Type B pancreatic cell (in vitro differentiated cells): ENCODE measurements around the gene RBPJ. TPM values are rescaled to one million over a fixed set of nuclear protein-coding genes. Genes with fewer than 3 reads are reported as not detected.

ENCODE experiments used
- DNase-seq: peaks from one replicate; pipeline ENCODE4 v3.0.0; 2021; ENCODE audit warnings: mixed read lengths; ENCODE audit not compliant: unreplicated experiment; ENCODE audit errors: extremely low spot score
- H3K27ac Mint-ChIP-seq: 2 replicates; pipeline ENCODE4 v1.8.0; 2021; ENCODE audit warnings: mild to moderate bottlenecking, mixed read lengths
- H3K27me3 Mint-ChIP-seq: 2 replicates; pipeline ENCODE4 v1.8.0; 2021; ENCODE audit warnings: mixed read lengths
- H3K36me3 Mint-ChIP-seq: 2 replicates; pipeline ENCODE4 v1.8.0; 2021; ENCODE audit warnings: mixed read lengths
- H3K4me1 Mint-ChIP-seq: one replicate; pipeline ENCODE4 v1.8.0; 2021; ENCODE audit warnings: mixed read lengths; ENCODE audit not compliant: unreplicated experiment
- H3K4me3 Mint-ChIP-seq: 2 replicates; pipeline ENCODE4 v1.8.0; 2021; ENCODE audit warnings: mild to moderate bottlenecking, mixed read lengths
- H3K9me3 Mint-ChIP-seq: 2 replicates; pipeline ENCODE4 v1.8.0; 2021; ENCODE audit warnings: mixed read lengths
- CTCF ChIP-seq: fragments of 200-600 bp; sonication (generic); conservative IDR thresholded peaks from 2 replicates; pipeline ENCODE4 v1.5.0; 2021; ENCODE audit warnings: antibody characterized with exemption, mild to moderate bottlenecking
- total RNA-seq: library from RNA; stranded (reverse); gene quantifications from 2 replicates; pipeline ENCODE4 v1.2.1, GENCODE V29; 2021; ENCODE audit warnings: low replicate concordance

Gene RBPJ
- total RNA-seq, 1 donor from 2014 or later: 95.4 TPM

GRCh38 chr4:26317766-26318165 is 3.0 kb upstream of the RBPJ start:
- Mint-ChIP-seq H3K27me3 (peaks cover 8% of the 10 kb centered on the region), H3K9me3 (peaks cover 11% of the 10 kb centered on the region), H3K4me1 (peaks cover 1% of the 10 kb centered on the region), H3K36me3 (no peaks in the 10 kb centered on the region), H3K27ac (peak overlapping the region; percentile 58), H3K4me3 (peak overlapping the region; percentile 66)
- DNase-seq: no peak
- no peak for TF ChIP-seq CTCF

- H3K27ac Mint-ChIP-seq: peak overlapping the region; percentile 99
- DNase-seq: peak; percentile 97
- peaks cover 7% of the 10 kb centered on the region for H3K9me3 Mint-ChIP-seq
- peaks cover 16% of the 10 kb centered on the region for H3K4me1 Mint-ChIP-seq
- H3K27me3 Mint-ChIP-seq: peaks cover 8% of the 10 kb centered on the region
- no peaks in the 10 kb centered on the region for H3K36me3 Mint-ChIP-seq
- no peak for TF ChIP-seq CTCF
- peak overlapping the region; percentile 100 for H3K4me3 Mint-ChIP-seq
These were observed 1.3 kb upstream of the RBPJ start for GRCh38 chr4:26319467-26319948.

DNA sequence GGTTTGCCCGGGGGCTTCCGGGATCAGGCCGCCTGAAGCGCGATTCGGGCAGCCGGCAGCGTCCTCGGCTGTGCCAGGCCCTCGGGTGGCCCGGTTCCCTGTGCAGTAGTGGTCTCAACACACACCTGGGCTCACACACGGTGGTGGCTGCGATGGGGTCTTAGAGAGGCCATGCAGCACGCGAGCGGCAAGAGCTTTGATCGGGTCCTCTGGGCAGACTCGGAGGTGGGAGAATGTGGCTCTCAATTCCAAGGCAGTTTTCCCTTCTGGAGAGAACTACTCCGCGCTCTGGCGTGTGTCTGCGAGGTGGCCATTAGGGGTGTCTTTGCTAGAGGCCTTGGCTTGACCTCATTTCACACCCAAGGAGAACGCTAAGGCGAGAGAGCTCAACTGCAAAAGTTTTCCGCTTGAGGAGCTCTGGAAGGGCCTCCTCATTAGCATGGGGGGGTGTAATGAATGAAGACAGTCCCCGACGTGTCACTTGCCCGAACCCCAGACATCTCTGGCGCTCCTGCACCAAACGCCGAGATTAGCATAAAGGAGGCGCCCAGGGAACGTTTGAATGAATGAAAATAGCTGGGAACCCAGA is 771 bp upstream of the RBPJ start:
- Mint-ChIP-seq H3K4me1 (peaks cover 18% of the 10 kb centered on the region), H3K4me3 (peak overlapping the region; percentile 100), H3K36me3 (no peaks in the 10 kb centered on the region), H3K9me3 (peaks cover 5% of the 10 kb centered on the region), H3K27me3 (peaks cover 8% of the 10 kb centered on the region), H3K27ac (peak overlapping the region; percentile 99)
- DNase-seq: no peak
- no peak for TF ChIP-seq CTCF

DNA sequence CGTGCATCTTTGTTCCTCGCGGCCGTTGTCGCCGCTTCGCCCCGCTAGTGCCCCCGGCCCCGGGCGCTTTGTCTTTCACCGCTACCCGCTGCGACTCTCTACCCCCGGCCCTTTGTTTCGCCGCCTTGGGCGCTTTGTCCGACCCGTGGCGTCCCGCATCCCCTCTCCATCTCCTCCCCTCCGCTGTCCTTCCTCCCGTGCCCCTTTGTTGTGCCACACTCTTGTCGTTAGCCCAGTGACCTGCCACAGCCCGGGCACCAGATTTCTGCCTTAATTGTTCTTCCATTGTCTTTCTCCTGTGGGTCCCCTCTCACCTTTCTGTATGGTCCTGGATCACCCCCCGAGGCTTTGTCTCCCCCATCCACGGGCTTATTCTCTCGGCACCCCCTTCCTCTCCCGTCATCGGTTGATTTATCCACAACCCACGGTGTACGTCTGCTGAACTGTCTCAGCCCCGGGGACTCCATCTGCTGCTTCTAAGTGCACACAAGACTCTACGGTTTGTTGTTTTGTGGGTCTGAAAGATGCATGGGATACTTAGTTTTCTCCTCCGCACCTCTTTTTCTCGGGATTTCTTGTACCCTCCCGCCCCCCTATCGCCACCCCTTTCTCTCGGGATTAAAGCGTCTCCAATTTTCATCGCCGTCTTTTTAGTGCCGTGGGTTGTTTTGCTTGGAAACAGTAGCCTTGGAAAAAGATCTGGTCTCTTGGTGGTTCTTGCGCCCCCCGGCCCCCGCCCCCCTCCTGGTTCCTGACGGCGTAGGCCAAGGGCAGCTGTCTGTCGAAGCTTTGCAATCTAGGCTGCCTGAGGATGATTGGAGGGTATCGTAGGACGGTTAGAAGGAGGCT is 783 bp downstream of the RBPJ start:
- peak; percentile 70 for DNase-seq
- Mint-ChIP-seq H3K36me3 (no peaks in the 10 kb centered on the region), H3K27ac (peak overlapping the region; percentile 99), H3K9me3 (no peaks in the 10 kb centered on the region), H3K4me1 (peaks cover 25% of the 10 kb centered on the region), H3K4me3 (peak overlapping the region; percentile 99), H3K27me3 (peaks cover 8% of the 10 kb centered on the region)
- no peak for TF ChIP-seq CTCF

GRCh38 chr4:26322346-26322745 is 1.5 kb downstream of the RBPJ start:
- peaks cover 29% of the 10 kb centered on the region for H3K4me1 Mint-ChIP-seq
- no peak for DNase-seq
- peak overlapping the region; percentile 99 for H3K27ac Mint-ChIP-seq
- H3K9me3 Mint-ChIP-seq: no peaks in the 10 kb centered on the region
- TF ChIP-seq CTCF: no peak
- peaks cover 3% of the 10 kb centered on the region for H3K27me3 Mint-ChIP-seq
- H3K36me3 Mint-ChIP-seq: no peaks in the 10 kb centered on the region
- H3K4me3 Mint-ChIP-seq: peak overlapping the region; percentile 99
